Stimulated activated CD4-positive, alpha-beta T cell treated with anti-CD3 and anti-CD28 coated beads, Interleukin-2, amount 100 ng/mL, for 4 hours (primary cell): ENCODE data around the gene RPL13.
"Not testable (repeated sequence)": the region's sequence is repeated elsewhere in the genome, so short reads cannot be mapped to it uniquely, and the experiment has no call there.

Source experiments
- DNase-seq: peaks from one replicate; pipeline ENCODE4 v3.0.0-alpha.2; 2020; ENCODE audit warnings: low read depth

RPL13 gene

GRCh38 chr16:89563639-89564392, 3.3 kb downstream of the RPL13 start:
- no peak for DNase-seq

DNA sequence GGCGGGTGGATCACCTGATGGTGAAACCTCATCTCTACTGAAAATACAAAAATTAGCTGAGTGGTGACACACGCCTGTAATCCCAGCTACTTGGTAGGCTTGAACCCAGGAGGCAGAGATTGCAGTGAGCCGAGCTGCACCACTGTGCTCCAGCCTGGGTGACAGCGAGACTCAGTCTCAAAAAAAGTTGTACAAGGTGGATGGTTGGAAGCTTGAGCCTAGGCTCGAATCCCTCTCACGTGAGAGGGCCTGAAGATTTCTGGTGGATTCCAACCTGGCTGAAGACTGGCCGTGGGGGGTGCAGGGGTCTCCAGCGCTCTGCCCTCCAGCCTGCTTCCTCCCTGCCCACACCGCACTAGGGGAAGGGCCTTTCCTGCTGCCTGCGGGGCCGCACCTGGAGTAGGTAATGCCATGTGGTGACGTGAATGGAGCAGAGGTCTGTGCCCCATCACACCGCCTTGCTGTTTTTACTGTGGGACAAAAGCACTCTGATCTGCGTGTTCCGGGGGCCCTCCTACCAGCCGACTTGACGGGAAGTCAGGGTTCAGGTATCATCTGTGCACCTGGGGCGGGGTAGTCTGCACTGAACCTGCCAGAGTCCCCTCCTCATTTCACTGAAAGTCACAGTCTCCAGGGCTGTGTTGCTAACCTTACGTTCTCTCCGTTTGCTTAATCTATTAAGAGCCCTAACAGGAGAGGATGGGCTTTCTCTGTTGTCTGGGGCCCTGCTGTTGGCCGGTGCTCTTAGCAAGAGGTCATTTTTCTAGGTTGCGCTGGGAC, 4.2 kb downstream of the RPL13 start:
- no peak for DNase-seq

GRCh38 chr16:89565256-89565505, 4.7 kb downstream of the RPL13 start:
- DNase-seq = no peak

DNA sequence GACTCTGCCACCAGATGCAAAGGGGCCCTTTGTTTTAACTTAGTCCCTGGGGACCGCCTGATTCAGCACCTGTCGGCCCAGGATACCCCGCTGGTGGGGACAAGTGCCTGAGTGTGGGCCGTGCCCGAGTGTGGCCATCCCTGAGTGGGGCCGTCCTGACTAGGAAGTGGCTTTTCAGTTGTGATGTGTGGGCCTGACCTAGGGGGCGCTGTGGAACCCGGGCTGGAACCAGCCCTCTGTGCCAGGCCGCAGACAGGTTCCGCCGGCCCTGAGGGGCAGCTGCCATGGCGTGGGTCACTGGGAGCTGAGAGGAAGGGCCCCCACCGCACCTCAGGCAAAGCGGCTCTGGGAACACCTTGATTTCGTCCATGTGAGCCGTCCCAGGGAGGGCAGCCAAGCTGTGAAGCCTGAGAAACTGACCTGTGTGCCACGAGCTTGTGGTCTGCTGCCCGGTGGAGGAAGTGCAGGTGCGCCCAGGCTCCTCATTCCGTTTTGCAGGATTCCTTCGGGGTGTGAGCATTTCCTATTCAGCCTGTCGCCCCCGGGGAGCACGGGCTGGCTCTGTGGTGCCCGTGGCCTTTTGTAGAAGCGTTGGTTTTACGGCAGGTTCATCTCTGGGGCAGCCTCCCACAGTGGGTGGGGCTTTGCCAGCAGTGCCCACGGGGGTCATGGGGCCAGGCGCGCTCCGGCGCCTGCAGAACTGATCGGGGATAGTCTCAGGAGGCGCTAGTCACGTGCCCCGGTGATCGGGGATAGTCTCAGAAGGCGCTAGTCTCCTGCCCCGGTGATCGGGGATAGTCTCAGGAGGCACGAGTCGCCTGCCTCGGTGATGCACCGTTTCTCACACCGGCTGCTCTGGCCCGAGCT, 5.3 kb downstream of the RPL13 start:
- DNase-seq = no peak

DNA sequence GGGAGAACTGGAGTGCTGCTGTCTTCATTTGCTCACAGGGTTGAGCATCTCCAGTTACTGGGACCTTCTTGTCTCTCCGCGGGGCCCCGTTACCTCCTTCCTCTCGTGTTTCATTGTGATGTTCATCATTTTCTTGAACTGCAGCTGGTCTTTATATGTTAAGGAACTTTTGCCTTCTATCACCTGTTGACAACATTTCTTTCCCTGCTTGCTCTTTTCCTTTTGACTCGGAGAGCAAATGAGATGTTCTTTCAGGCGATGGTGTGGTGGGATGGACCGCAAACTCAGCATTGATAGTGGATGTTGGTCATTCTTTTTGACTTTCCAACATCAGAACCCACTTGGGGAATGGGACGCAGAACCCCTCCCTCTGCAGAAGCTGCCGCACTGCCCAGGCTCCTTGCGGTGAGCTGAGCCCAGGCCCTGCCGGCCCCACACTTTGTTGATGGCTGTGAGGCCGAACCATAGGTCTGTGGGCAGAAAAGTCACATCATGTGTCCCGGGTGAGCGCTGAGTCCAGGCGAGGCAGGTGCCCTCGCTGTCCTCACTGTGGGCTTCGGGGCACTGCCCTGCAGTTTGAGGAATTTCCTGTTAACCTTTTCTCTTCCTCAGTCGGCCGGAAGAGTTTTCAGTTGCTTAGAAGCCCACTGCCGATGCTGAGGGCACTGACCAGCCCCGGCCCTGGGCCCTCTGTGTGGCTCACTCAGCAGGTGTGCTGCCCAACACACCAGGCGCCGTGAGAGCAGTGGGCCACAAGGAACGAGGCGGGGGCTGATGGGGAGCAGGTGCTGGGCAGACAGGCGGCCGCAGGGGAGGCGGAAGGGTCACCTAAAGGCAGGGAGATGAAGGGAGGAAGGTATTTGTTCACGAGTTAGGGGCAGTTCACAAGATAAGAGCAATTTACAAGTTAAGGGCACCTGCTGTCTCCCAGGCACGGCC, 7.4 kb downstream of the RPL13 start:
- no peak for DNase-seq

GRCh38 chr16:89569506-89570341, 9.2 kb downstream of the RPL13 start:
- DNase-seq = no peak

DNA sequence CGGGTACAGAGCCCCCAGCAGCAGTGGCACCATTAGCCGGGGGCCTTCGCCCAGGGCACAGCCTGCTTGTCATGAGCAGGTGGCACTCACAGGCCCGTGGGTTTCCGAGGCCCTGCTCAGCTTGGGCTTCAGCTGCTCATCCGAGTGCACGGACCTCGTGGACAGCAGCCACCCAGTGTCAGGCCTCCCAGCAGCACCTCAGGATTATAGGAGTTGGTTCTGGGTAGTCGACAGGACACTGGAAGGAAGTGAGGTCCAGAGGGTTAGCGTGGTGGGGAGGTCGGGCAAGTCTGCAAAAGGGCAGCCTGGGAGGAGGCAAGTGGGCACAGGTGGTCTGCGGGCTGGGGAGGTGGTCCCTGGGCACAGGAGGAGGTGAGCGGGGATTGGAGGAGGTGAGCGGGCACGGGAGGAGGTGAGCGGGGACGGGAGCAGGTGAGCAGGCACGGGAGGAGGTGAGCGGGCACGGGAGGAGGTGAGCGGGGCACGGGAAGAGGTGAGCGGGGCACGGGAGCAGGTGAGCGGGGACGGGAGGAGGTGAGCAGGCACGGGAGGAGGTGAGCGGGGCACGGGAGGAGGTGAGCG, 10.0 kb downstream of the RPL13 start:
- no peak for DNase-seq

- not testable (repeated sequence) for DNase-seq
Measured at GRCh38 chr16:89570983-89571598, 10.6 kb downstream of the RPL13 start.

GRCh38 chr16:89571636-89572035, 11.2 kb downstream of the RPL13 start:
- no peak for DNase-seq

DNA sequence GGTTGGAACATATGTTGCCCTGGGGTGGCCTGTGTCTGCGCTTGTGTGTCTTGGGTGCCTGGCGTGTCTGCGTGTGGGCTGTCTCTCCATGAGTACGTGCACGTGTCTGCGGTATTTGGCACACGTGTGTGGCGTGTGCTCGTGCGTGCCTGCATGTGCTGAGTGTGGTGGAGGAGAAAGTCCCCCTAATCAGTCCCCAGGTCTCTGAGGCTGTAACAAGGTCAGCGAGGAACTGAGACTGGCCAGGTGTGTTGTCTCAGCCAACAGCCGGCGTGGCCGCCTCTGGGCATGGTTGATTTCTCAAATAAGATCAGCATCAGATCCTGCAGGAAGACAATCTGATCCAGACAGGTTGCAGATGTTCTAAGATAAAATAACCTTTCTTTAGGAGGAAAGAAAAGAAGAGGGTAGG, 11.6 kb downstream of the RPL13 start:
- DNase-seq = no peak

DNA sequence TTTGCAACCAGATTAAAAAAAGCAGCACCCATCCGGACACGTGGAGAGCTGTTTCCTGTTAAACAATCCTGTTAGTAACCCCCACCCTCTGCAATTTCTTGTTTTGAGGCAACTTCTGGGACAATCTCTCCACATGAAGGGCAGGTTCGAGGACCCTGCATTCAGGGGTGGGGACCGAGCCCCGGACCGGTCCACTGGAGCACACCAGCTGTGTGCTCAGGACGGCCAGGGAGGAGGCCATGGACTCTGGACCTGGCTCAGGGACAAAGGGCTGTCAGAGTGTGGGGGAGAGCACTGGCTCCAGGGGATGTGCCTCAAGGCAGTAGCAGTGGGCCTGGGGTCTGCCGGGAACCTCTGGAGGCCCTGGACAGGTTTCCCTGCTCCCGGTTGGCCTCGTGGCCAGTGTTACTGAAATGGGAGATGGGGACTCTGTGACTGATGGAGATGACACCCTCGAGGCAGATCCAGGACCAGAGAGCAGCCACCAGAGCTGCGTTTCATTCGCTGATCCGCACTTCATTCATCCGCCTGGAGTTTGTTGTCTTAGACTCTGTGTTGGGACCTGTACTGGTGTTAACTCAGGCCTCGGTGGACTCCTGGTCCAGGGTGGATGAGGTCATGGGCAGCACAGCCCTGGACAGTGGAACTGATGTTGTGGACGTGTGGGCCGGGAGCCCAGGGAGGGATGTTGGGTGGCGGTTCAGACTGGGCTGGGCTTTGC, 12.2 kb downstream of the RPL13 start:
- no peak for DNase-seq

GRCh38 chr16:89573826-89574680, 13.6 kb downstream of the RPL13 start:
- no peak for DNase-seq

- DNase-seq = no peak
Measured at GRCh38 chr16:89574681-89575246, 14.3 kb downstream of the RPL13 start.

DNA sequence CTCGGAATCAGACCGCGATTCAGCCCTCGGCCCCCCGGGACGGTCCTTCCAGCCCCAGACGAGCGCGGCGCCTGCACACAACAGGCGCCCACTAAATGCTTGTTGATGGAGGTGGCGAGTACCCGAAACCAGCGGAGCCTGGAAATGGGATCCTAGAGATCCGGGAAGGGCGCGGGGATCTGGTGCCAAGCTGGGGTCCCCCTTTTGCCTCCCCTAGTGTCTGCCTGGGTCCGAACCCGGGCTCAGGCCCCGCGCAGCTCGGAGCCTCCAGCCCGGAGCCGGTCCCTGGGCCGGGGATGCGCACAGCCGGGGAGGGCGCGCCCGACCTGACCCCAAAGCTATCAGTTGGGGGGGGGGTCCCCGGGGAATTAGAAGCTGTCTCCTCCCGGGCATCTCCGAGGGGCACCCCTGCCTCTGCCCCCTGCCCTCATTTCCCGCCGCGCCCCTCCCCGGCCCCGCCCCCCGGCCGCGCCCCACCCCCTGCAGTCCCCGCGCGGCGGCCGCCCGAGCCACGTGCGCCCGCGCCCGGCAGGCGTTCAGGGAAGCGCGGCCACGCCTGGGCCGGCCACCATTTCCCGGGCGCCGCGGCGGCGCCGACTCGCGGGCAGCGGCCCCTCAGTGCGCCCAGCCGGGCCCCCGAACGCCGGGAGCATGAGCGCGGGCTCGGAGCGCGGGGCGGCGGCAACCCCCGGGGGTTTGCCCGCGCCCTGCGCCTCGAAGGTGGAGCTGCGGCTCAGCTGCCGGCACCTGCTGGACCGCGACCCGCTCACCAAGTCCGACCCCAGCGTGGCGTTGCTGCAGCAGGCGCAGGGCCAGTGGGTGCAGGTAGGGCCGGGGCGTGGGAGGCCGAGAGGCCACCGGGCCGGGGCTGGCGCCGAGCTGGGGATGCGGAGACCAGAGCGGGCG, 15.0 kb downstream of the RPL13 start, which contains the start of gene CPNE7:
Gene CPNE7 (plus strand): TSS at position 512 of the 906 bp plus-strand sequence. CDS start 140 bp downstream, at position 652.
- DNase-seq = no peak

DNA sequence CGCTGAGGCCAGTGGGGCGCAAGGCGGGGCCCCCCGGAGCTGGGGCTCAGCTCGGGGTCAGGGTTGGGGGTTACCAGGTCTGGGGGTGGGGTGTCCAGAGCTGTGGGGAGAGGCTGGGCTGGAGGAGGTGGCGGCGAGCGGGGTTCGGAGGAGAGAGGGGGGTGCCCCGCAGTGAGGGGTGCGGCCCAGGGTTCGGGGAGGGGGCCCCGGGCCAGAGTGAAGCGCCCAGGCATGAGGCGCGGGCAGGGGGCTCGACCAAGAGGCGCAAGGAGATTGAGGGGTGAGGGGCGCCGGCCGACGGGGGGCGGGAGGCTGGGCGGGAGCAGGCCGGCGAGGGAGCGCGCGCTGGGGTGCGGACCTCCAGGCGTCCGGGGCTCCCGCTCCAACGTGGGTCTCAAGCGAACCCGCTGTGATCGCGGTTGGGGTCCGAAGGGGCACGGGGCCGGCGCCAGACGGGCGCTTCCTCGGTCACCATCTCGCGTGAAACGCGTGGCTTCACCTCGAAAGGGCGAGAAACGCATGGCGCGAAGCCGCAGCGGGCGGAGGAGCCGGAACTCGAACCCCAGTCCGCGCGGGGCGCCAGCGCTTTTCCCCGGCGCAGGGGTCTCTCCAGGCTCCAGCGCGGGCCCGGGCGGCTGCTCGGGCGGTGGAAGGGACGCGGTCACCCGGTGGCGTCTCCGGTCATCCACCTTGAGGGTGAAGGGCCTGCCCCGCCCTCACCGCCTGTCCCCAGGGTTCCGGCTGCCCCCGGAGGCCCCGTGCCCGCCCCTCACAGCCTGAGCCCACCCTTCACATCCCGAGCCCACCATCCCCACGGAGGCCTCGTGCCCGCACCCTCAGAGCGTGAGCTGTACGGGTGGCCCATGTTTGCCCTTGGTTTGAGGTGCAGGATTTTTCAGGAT, 15.9 kb downstream of the RPL13 start:
- no peak for DNase-seq
